ENCODE results near the gene TRIM65.

The TRIM65 gene

DNA sequence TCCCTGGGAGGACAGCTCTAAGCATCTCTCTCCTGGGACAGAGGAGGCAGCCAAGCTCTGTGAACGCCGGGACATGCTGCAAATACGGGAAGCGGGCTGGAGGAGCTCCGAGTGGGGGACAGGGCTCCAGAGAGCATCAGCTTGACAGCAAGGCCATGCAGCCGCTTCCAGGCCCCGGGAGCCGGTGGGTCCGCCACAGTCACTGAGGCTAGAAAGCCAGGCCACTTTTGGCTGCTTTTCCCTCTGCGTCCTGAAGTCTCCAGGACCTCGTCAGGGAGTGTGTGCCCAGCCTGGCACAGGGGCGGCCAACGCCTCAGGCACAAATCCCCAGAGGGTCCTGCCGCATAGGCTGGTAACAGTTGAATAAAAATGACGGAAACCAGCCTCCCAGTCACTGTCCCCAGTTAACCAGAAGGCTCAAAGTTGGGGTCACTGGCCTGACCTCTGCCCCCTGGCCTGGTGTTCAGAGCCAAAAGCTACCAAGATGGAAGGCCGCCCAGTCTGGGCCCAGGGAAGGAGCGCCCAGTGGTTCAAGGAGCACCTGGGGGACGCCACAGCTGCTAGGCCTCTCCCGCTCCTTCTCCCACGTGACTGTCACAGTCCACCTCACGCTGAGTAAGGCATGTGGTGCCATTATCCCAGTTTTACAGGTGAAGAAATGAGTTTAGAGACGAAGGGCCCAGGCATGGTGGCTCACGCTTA, 3.2 kb upstream of the TRIM65 start:
- H3K27ac ChIP-seq, result no peak overlapping the region
- TF ChIP-seq, protein P1, sequence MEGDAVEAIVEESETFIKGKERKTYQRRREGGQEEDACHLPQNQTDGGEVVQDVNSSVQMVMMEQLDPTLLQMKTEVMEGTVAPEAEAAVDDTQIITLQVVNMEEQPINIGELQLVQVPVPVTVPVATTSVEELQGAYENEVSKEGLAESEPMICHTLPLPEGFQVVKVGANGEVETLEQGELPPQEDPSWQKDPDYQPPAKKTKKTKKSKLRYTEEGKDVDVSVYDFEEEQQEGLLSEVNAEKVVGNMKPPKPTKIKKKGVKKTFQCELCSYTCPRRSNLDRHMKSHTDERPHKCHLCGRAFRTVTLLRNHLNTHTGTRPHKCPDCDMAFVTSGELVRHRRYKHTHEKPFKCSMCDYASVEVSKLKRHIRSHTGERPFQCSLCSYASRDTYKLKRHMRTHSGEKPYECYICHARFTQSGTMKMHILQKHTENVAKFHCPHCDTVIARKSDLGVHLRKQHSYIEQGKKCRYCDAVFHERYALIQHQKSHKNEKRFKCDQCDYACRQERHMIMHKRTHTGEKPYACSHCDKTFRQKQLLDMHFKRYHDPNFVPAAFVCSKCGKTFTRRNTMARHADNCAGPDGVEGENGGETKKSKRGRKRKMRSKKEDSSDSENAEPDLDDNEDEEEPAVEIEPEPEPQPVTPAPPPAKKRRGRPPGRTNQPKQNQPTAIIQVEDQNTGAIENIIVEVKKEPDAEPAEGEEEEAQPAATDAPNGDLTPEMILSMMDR (IDR thresholded peaks at IDR 0.05), result no peak
- no peak for TF ChIP-seq ZFX (IDR thresholded peaks at IDR 0.05; ENCODE audit: borderline replicate concordance)

DNA sequence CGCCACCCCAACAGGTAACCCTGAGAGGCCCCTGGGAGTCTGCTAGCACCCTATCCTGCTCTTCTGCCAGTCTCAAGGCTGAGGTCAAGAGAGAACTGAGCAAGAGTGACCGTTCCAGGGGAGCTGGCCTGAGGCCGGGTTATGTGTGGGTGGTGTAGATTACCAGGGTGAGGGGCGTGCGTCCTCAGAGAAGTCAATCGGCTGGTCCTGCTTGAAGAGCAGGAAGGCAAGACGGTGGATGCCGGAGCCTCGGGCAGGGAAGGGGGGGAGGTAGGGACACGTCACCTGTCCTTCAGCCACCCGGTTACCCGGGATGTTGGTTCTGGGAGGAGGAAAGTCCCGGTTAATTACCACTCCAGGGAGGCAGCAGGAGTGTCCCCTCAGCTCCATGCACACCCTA, 2.6 kb upstream of the TRIM65 start:
- TF ChIP-seq, protein P1 (IDR thresholded peaks at IDR 0.05), result no peak
- no peak for TF ChIP-seq ZFX (IDR thresholded peaks at IDR 0.05; ENCODE audit: borderline replicate concordance)
- H3K27ac ChIP-seq, result no peak overlapping the region

DNA sequence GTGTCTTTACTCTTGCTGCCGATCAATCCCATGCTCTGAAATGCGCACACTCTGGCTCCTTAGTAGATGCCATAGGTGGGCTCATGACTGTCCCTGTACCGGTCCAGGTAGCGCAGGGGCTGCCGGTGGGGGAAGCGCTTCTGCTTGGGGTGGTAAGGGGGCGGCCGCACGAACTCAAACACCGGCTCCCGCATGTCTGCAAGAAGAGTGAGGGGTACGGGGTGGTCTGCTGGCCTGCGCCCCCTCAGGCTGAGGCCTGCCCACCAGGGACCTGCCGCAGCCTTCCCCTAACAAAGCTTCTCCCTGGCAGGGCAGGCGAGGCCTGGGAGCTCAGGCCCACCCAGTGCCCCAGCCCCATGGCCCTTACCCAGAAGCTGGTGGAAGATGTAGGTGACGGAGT, 2.0 kb upstream of the TRIM65 start:
- no peak overlapping the region; the same call in 1 of the 2 replicates for H3K27ac ChIP-seq
- no peak for TF ChIP-seq ZFX (IDR thresholded peaks at IDR 0.05; ENCODE audit: borderline replicate concordance)
- TF ChIP-seq, protein P1 (IDR thresholded peaks at IDR 0.05), result no peak

DNA sequence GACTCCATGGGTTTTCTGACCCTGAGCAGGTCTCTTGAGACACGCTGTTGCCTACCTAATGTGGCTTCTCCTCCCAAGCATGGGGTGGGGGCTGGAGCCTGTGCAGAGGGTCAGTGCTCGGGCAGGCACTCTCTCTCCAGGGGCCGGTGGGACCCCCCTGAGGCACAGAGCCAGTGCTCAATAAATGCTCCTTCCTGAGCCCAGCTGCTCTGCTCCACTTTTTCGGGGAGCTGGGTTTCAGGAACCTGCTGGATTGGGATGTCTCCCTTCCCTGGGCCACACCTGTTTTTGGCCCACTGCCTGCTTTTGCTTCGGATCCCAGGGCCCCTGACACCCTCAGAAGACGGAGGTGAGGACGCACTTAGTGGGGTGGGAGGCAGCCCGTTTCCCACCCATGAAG, 1.3 kb upstream of the TRIM65 start:
- peak overlapping the region; percentile 94 for H3K27ac ChIP-seq
- TF ChIP-seq ZFX (IDR thresholded peaks at IDR 0.05; ENCODE audit: borderline replicate concordance), result no peak
- TF ChIP-seq, protein P1 (IDR thresholded peaks at IDR 0.05), result no peak

DNA sequence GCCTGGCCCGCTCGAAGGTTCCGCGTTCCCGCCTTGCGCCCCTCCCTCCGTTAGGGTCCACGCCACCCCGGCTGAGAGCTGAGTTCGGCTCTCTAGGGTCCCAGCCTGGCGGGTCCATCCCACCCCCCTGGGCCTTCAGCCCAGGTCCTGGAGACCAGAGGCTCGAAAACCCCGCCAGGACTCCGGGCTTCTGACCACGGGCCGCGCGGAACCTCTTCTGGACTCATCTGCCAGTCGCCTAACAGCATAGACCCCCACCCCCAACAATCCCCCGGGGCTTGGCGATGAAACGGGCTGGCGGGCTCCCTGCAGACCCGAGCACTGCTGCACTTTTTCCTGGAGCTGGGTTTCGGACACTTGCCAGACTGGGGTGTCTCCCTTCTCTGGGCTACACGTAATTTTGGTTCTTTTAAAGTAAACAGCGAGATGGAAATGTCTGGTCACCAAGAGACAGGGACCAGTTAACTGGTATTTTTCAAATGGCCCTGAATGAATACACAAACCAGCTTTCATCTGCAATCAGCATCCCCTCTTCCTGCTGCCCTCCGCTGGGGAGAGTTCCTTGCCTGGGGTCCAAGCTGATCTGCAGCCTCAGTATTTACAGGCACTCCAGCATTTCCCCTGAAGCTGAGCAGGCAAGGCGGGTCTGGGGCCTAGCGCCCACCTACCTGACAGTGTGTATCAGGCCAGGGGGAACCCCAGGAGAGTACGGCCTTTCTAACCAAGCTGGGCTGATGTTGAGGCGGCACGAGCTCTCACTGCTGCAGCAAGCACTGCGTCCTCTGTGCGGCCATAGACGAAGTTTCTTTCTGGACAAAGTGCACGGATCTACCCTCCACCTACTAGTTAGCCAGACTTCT, 639 bp upstream of the TRIM65 start:
- peak overlapping the region; percentile 94 for H3K27ac ChIP-seq
- no peak for TF ChIP-seq ZFX (IDR thresholded peaks at IDR 0.05; ENCODE audit: borderline replicate concordance)
- TF ChIP-seq, protein P1 (IDR thresholded peaks at IDR 0.05), result no peak

DNA sequence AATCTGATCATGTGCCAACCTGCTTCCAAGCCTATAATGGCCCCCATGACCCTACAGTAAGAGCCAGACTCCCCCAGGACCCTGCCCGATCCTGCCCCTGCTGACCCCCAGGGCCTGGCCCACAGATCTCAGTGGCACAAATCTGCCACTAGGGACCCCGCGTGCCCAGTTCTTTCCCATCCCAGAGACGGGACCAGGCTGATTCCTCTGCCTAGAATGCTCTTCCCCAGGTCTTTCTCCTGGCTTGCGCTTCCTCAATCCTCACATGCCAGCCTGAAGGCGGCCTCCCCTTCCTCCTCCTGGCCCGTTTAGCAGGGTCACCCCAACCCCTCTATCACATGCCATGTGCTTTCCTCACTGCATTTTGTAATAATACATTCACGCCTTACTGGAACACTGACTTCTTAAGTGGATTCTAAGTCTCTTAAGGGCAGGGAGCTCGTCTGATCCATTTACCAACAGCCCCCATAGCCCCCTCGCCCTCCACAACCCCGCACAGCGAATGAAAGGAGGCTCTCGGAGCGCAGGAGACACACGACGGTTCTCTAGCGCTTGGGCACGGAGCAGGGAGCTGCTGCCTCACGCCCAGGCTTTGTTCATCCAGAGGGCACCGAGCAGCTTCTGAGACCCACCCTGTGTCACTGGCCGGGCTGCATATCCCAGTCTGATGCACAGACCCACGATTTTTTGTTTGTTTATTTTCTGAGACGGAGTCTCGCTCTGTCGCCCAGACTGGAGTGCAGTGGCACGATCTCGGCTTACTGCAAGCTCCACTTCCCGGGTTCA, 1.2 kb downstream of the TRIM65 start:
- TF ChIP-seq, protein P1 (IDR thresholded peaks at IDR 0.05), result 0 out of 2 replicates have a peak, but pooled peaks have one; percentile 6
- no peak for TF ChIP-seq ZFX (IDR thresholded peaks at IDR 0.05; ENCODE audit: borderline replicate concordance)
- peak overlapping the region; percentile 94 for H3K27ac ChIP-seq

All from 22Rv1 (cell line).